HG03025 (cell line): ENCODE results near the gene BCL2L1.

ENCODE experiments used
- ATAC-seq: cut with Tn5 transposase; IDR thresholded peaks from one replicate; pipeline ENCODE4 v1.9.1; 2021; ENCODE audit warnings: mild to moderate bottlenecking, moderate library complexity; ENCODE audit not compliant: unreplicated experiment, low FRiP score

BCL2L1 gene

DNA sequence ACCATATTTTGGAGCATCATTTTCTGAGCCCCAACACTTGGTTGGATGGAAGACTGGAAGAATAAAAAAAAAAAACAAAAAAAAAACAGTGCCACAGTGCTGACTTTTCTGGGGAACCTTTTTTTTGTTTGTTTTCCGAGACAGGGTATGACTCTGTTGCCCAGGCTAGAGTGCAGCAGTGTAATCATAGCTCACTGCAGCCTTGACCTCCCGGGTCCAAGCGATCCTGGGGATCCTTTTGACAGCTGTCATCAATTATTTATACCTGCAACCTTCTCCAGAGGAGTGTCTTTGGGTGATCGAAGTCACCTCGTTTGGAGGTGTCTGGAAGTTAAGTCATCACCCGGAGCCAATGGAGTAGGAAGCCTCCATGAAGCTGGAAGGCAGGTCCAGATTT is 8.7 kb upstream of the BCL2L1 start:
- no peak for ATAC-seq

GRCh38 chr20:31723319-31724078 is 831 bp upstream of the BCL2L1 start:
- ATAC-seq: peak; percentile 86

DNA sequence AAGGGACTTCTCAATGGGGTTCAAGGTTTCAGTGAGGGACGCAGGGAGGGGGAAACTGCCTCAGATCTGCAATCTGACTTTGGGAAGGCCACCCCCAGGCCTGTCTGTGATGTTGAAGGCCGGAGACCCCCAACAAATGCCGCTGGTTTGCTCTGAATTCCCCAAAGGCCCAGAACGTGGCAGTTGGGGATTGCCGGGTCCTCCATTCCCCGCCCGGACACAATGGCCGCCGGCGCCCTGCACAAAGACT is 326 bp upstream of the BCL2L1 start:
- no peak for ATAC-seq

GRCh38 chr20:31721408-31722256 is 1.0 kb downstream of the BCL2L1 start:
- no peak for ATAC-seq

DNA sequence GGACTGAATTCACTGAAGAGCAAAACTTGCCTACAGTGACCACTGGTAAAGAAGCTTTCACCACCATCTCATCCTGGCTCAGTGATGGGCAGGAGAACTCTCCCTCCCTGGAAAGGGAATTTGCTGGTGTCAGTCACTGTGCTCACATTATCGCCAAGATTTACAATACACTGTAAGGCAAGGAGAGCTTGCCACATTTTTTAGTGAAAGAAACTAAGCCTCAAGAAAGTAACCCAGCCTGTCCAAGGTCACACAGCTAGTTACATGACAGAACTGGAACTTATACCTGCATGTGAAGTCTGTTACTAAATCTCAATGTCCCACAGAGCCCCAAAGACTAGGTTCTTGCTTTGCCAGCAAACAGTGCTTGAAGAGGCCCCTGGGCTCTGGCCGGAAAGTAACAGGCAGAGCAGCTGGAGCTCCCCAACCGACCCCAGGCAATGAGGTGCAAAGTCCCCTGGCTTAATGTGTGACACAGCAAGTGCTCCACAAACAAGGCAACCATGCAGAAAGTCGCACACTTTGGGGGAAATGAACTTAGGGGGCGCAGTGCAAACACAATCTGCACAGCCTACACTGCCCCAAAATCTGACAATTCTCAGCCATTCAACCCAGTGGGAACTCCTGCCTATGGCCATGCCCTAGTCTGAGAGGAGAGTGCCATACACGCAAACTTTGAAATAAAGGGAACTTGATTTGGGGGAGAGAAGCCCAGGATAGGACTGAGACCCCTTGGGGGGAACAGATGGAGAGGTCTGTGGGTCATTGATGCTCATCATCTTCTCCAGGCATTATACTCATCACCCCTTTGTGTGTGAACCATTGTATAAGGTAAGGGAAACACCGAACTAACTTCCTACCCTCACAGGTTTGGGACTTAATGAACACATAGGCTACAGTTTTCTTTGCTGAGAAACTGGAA is 1.9 kb downstream of the BCL2L1 start:
- no peak for ATAC-seq

- ATAC-seq: no peak
These were observed 2.8 kb downstream of the BCL2L1 start for GRCh38 chr20:31719644-31720485.

DNA sequence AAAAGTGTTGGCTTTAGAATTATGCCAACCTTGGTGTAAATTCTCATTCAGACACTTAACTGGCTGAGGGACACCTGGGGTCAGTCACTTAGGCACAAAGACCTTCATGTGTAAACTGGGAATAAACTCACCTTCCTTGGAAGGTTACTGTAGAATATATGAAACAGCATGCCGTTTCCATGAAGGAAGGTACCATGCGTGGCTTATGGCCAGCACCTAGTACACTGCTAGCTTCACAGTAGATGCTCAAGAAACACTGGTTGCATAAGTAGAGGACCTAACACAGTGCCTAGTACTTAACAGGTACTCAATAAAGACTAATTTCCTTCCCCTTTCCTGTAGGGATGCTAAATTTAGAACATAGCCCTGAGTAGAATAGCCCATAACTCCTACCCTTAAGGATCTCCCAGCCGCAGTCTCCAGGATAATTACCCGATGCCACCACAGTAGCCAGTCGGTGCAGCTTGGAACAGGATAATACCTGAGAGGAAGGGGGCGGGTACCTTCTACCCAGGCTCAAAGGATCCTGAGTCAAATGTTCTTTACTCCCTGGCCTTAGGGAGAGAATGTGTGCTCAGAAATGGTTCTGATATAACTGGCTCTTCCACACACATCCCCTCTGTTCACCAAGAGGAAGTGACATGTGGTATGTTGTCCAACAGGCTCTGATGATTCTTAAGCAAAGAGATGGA is 3.6 kb downstream of the BCL2L1 start:
- ATAC-seq: no peak

GRCh38 chr20:31717478-31718201 is 5.0 kb downstream of the BCL2L1 start:
- no peak for ATAC-seq

- ATAC-seq: no peak
These were observed 5.7 kb downstream of the BCL2L1 start for GRCh38 chr20:31716818-31717477.

GRCh38 chr20:31716351-31716750 is 6.3 kb downstream of the BCL2L1 start:
- ATAC-seq: no peak

- no peak for ATAC-seq
These were observed 6.9 kb downstream of the BCL2L1 start for GRCh38 chr20:31715766-31716165.

DNA sequence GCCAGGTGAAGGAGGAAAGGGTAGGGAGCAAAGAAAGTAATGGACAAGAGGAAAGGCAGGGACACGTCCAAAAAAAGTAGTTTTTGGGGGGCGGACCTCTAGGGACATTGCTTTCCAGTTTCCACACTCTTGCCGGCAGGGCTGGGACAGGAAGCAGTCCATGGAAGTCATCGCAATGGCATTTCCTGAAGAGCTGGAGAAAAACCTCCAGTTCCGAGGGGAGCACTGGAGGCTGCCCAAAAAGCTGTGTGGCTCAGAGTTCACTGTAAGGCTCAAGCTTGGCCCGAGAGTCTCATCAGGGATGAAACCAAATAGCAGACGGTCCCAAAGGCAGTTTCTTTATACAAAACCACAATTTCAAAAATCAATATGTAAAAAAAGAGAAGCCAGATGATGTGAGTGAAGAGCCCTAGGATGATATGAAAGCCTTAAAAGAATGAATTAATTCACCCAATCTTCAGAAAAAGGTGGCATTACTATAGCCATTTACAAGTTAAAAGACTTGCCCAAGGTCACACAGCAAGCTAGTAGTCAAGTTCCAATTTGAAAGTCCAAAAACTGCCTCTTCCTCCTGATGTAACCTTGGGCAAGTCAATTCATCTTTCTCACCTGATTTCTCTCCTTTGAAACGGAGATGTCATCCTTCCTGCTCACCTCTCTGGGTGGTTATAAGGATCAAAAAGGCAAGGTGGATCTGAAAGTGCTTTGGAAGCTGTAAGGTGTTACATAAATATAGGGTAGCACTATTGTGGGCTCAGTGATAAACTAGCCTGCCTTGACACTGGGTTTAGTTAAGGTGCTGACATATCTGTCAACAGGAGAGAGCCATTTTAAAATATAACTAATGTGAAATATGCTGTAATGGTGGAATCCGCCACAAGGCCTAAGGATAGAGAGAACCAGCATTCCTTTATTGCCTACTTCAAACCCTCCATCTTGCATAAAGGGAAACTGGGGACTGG is 9.1 kb downstream of the BCL2L1 start:
- ATAC-seq: no peak

DNA sequence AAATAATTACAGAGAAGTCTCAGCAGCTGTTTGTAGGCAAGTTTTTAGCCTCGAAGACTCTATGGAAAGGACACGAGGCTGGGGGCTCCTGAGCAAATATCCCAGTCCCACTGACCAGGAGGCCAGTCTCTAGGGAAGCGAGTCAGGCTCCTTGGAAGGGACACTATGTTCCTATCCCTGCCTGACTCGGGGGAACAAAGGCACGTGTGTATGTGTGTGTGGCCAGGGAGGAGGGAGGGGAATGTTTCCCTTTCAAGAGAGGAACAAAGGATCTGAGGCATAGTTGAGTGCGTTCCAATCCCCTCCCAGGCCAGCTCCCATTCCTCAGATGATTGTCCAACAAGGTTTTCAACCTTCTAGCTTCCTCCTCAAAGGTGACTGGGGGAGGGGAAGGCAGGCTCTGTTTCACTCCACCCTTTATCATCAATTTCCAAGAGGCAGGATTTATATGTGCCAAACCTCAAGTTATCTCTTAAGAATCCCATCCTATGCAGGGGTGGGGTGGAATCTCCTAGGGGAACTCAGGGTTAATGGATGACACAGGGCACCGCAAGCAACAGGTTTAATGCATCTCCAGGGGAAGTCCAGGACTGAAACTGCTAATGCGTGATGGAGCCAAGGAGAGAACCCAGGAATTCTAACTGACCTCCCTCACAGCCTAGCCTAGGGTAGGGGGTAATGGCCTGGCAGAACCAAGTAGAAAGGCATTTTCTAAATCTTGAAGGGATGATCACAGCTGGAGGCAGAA is 9.9 kb downstream of the BCL2L1 start:
- no peak for ATAC-seq

DNA sequence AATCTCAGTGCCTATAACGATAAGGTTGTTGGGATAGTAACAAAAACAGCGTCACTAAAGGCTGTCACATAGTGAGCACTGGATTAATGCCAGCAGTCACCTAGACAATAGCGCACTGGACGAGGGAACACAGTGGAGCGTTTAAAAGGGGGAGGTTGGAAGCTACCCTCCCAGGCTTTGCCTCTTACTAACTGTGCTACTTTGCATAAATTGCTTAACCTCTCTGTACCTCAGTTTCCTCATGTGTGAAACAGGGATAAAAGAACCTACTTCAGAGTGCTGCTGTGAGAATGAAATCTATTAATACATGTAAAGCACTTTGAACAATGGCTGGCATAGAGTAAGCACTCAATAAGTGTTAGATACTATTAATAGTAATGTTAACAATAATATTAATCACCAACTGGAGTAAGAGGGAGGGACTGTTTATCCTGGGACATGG is 10.5 kb downstream of the BCL2L1 start:
- ATAC-seq: no peak

GRCh38 chr20:31711179-31712111 is 11.2 kb downstream of the BCL2L1 start:
- ATAC-seq: no peak
